Esophagus (tissue), 2 donors: ENCODE results near the gene GPX3. TPM values are rescaled to one million over a fixed set of nuclear protein-coding genes. Genes with fewer than 3 reads are reported as not detected.
A peak's percentile ranks its signal among the peaks of the same experiment; 100 is the strongest.

Experiments used
- H3K27ac ChIP-seq, 2 donors: one replicate each; pipeline ENCODE4 v1.5.1; 2013; ENCODE audit warnings: low read depth in 2 of 2, mild to moderate bottlenecking in 2 of 2, inconsistent platforms in 1 of 2, low read length in 1 of 2, moderate library complexity in 1 of 2
- H3K27me3 ChIP-seq, 2 donors: one replicate each; pipeline ENCODE4 v1.6.1; 2013; ENCODE audit warnings: low read length in 2 of 2, control low read depth in 1 of 2, mild to moderate bottlenecking in 1 of 2; ENCODE audit not compliant: insufficient read depth in 2 of 2, control insufficient read depth in 1 of 2
- H3K36me3 ChIP-seq, 2 donors: one replicate each; pipeline ENCODE4 v1.6.1; 2013; ENCODE audit warnings: low read length in 1 of 2; ENCODE audit not compliant: control insufficient read depth in 2 of 2, insufficient read depth in 2 of 2
- H3K4me1 ChIP-seq, 2 donors: one replicate each; pipeline ENCODE4 v1.6.1; 2013; ENCODE audit warnings: low read length in 1 of 2; ENCODE audit not compliant: control insufficient read depth in 2 of 2, insufficient read depth in 2 of 2
- H3K4me3 ChIP-seq, 2 donors: one replicate each; pipeline ENCODE4 v1.5.1; 2013; ENCODE audit warnings: low read length in 2 of 2, mild to moderate bottlenecking in 2 of 2, low read depth in 1 of 2, moderate library complexity in 1 of 2
- H3K9me3 ChIP-seq, 2 donors: one replicate each; pipeline ENCODE4 v1.6.1; 2013; ENCODE audit warnings: mild to moderate bottlenecking in 2 of 2, low read depth in 1 of 2, low read length in 1 of 2, moderate library complexity in 1 of 2; ENCODE audit not compliant: control insufficient read depth in 2 of 2, insufficient read depth in 1 of 2
- WGBS, 2 donors: extraction: QIAGEN DNeasy Blood & Tissue Kit; methylation state at CpG; one replicate each; pipeline ENCODE4 v1.1.7; 2013; 5-methylcytosine and 5-hydroxymethylcytosine counted together
- polyA plus RNA-seq, 2 donors: library from polyadenylated mRNA; stranded (reverse); fragments of 200-250 nt; gene quantifications; one replicate each; pipeline ENCODE4 v1.2.3, GENCODE V29; 2013
- donor health status: healthy with polysubstance abuse.
- donor health status: Bipolar disorder and iron deficiency.

Gene GPX3
- polyA plus RNA-seq, 2 donors = 143 to 277 TPM

- WGBS, 2 donors = 85 to 88% methylated on average over 5 of the region's 5 CpGs
- Histone ChIP-seq H3K36me3 (peaks cover 24 to 48% of the 10 kb centered on the region in 2 donors), H3K27ac (peak overlapping the region in 1 of 2 donors; percentile 63), H3K4me1 (peaks cover 7 to 17% of the 10 kb centered on the region in 2 donors), H3K4me3 (no peak overlapping the region), H3K9me3 (no peaks in the 10 kb centered on the region), H3K27me3 (no peaks in the 10 kb centered on the region)
These were observed 42.2 kb downstream of the GPX3 start for GRCh38 chr5:151062405-151063141.

- Histone ChIP-seq H3K4me3 (no peak overlapping the region), H3K36me3 (peaks cover 24 to 49% of the 10 kb centered on the region in 2 donors), H3K27ac (peak overlapping the region; percentile 61 to 63), H3K4me1 (peaks cover 7 to 19% of the 10 kb centered on the region in 2 donors), H3K9me3 (no peaks in the 10 kb centered on the region), H3K27me3 (no peaks in the 10 kb centered on the region)
- WGBS, 2 donors = 70 to 73% methylated on average over 17 of the region's 17 CpGs
These were observed 43.0 kb downstream of the GPX3 start for GRCh38 chr5:151063142-151063989.

GRCh38 chr5:151064916-151065499, 44.6 kb downstream of the GPX3 start:
- Histone ChIP-seq H3K36me3 (peaks cover 15 to 39% of the 10 kb centered on the region in 2 donors), H3K27ac (no peak overlapping the region), H3K9me3 (no peaks in the 10 kb centered on the region), H3K4me1 (peaks cover 13 to 24% of the 10 kb centered on the region in 2 donors), H3K4me3 (no peak overlapping the region), H3K27me3 (no peaks in the 10 kb centered on the region)
- 96 to 97% methylated on average over 12 of the region's 12 CpGs for WGBS, 2 donors

- Histone ChIP-seq H3K4me1 (peaks cover 13 to 26% of the 10 kb centered on the region in 2 donors), H3K27me3 (no peaks in the 10 kb centered on the region), H3K36me3 (peaks cover 15 to 35% of the 10 kb centered on the region in 2 donors), H3K4me3 (no peak overlapping the region), H3K9me3 (no peaks in the 10 kb centered on the region), H3K27ac (no peak overlapping the region)
- WGBS, 2 donors = 86 to 91% methylated on average over 1 of the region's 1 CpG
These were observed 45.2 kb downstream of the GPX3 start for GRCh38 chr5:151065609-151066008.

GRCh38 chr5:151066920-151067319, 46.5 kb downstream of the GPX3 start:
- Histone ChIP-seq H3K4me3 (no peak overlapping the region), H3K4me1 (peaks cover 13 to 29% of the 10 kb centered on the region in 2 donors), H3K27ac (no peak overlapping the region), H3K36me3 (peaks cover 13 to 32% of the 10 kb centered on the region in 2 donors), H3K9me3 (no peaks in the 10 kb centered on the region), H3K27me3 (no peaks in the 10 kb centered on the region)
- 73 to 76% methylated on average over 6 of the region's 6 CpGs for WGBS, 2 donors

GRCh38 chr5:151067632-151068432, 47.4 kb downstream of the GPX3 start:
- Histone ChIP-seq H3K9me3 (no peaks in the 10 kb centered on the region), H3K4me1 (peaks cover 15 to 28% of the 10 kb centered on the region in 2 donors), H3K36me3 (peaks cover 9 to 24% of the 10 kb centered on the region in 2 donors), H3K27ac (peak overlapping the region in 1 of 2 donors; percentile 16), H3K27me3 (no peaks in the 10 kb centered on the region), H3K4me3 (no peak overlapping the region)
- 81 to 83% methylated on average over 14 of the region's 14 CpGs for WGBS, 2 donors

GRCh38 chr5:151068433-151069197, 48.2 kb downstream of the GPX3 start:
- peaks cover 6 to 18% of the 10 kb centered on the region in 2 donors for H3K36me3 ChIP-seq
- 51 to 55% methylated on average over 12 of the region's 12 CpGs for WGBS, 2 donors

GRCh38 chr5:151070449-151070848, 50.1 kb downstream of the GPX3 start:
- peaks cover 12 to 21% of the 10 kb centered on the region in 2 donors for H3K4me1 ChIP-seq
- peaks cover 6 to 14% of the 10 kb centered on the region in 2 donors for H3K36me3 ChIP-seq
- 79% methylated on average over 2 of the region's 2 CpGs for WGBS, 2 donors
- H3K27ac ChIP-seq = no peak overlapping the region
- no peak overlapping the region for H3K4me3 ChIP-seq
- no peaks in the 10 kb centered on the region for H3K9me3 ChIP-seq
- no peaks in the 10 kb centered on the region for H3K27me3 ChIP-seq

More at GRCh38 chr5:151068433-151069197, 48.2 kb downstream of the GPX3 start:
- H3K9me3 ChIP-seq = no peaks in the 10 kb centered on the region
- H3K27me3 ChIP-seq = no peaks in the 10 kb centered on the region
- peak overlapping the region in 1 of 2 donors; percentile 51 for H3K27ac ChIP-seq
- peaks cover 12 to 24% of the 10 kb centered on the region in 2 donors for H3K4me1 ChIP-seq
- H3K4me3 ChIP-seq = no peak overlapping the region
